Colon (tissue), 2 donors: Measurements from ENCODE around the gene ESYT3.
"Not testable (repeated sequence)": the region's sequence is repeated elsewhere in the genome, so short reads cannot be mapped to it uniquely, and the experiment has no call there.

Experiments
- FAIRE-seq: peaks from 2 replicates; lab custom pipeline; 2012; peaks lifted over from hg19 to GRCh38; lab: Jason Lieb, UNC
- donor health status: control.
- donor health status: control.

Gene ESYT3

DNA sequence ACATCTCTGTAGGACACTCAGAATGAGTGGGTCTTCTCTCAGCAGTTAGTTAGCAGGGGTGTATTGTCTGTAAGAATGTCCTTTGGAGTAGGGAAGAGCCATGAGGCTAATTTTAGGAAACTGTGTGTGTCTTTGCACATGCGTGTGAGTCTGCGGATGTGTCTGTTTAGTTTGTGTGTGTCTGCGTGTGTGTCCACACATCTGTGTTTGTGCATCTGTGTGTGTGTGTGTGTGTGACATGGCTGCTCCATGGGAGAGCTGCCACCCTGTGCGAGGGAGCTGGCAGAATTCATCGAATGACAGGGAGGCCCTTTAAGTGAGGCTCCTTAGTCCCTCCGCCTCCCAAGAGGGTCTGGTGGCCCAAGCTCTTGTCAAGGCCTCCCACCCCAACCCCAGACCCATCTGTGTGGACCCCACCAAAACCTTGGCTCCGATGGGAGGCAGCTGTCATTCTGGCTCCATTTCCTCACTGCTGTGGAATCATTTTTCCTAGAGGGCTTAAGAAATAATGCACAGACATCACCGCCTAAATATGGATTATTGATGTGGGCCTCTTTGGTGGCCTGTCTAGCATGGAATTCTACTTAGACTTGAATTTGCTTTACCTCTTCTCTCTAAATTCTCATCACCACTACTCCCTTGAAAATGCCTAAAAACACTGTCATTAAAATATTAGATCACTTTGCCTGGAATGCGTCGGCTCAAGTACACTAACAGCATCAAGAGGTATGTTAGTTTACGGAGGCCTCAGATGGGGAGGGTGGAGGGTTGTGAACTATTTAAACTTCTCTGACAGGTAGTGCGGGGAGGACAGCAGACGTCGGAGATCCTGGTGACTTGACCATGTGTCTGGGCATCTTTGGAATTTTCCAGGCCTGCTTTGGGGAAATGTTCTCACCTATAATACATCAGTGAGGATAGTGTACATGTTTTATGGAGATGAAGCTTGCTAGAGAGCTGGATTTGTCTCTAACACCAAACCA lies 9.4 kb downstream of the ESYT3 start:
- FAIRE-seq, result no peak

DNA sequence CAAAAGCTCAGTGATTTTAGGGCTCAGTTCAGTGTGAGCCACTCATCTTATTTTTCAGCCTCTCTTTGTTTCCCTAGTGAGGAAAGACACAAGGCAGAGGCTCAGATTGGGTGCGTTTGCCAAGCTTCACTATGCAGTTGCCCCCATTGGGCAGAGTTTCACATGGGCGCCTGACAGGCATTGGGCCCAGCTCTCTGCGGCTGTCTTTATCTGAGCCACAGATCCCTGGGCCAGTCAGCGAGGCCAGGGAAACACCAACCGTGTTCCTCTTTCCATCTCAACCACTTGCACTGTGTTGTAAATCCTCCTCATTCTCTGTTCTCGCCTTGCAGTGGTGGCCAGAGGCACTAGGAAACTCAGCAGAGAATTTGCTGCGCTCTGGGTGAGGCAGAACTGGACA lies 10.8 kb downstream of the ESYT3 start:
- FAIRE-seq, result no peak

DNA sequence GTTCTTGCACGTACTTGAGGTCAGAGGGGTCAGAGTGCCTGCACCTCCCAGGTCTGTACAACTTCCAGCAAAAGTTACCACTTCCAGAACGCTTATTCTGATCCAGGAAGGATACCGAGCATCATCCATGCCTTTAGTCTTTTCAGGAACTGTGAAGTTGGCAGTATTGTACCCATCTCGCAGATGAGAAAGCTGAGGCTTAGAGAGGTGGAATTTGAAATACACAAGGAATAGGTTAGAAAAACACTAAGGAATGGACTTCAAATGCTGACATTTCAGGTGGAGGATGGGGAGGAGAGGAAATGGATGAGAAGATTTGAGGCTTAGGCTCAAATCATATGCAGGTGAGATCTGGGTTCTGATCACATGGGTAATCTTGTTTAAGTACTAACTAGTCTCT lies 11.2 kb downstream of the ESYT3 start:
- FAIRE-seq, result no peak

DNA sequence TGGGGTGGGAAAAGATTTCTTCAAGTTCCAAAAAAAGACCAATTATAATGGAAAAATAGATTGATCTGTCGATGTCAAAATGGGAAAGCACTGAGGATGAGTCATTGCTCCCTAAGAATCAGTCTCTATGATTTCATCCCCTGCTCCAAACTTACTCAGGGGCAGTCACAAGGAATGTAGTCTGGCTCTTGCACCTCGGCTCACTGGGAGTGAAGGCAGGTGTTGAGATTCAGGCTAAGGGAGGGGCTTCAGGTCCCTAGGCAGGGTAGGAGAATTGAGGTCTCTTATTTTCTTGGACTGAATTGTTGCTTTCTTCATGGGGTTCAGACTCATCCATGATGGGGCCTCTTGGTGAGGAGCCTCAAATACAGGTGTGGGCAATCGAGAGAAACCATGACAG lies 14.2 kb downstream of the ESYT3 start:
- FAIRE-seq, result no peak

DNA sequence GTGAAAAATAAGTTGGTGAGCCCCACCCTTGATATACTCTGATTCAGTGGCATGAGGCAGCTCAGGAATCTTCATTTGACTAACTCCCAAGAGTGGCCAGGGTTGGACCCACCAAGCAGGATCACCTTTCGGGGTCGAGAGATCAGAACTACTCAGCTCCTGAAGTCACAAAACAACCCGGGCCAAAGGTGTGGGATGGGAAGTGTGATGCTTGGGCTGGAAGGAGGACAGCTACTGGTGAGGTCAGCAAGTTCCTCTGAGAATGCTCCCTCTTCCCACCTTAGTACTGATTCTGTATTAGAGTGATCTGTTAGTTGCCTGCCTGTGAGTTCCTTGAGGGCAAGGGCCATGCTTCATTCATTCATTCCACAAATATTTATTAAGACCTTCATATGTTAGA lies 15.1 kb downstream of the ESYT3 start:
- no peak for FAIRE-seq

DNA sequence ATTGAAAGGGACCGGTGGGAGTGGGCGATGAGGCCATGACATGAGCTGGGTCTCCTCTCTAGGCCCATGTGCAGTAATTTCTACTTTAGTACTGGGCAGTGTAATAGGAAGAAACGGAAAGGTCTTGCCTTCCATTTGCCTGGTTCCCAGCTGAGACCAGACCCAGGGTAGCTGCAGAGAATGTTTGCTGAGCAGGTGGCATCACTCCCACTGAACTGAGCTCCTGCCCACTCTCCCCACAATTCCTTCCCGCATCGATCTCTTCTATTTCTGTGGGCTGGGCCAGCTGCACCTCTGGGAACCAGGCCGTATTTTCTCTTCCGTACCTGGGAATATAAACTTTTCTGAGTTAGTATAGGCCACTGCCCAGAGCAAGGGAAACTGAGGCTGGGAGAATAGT lies 15.8 kb downstream of the ESYT3 start:
- FAIRE-seq, result no peak

DNA sequence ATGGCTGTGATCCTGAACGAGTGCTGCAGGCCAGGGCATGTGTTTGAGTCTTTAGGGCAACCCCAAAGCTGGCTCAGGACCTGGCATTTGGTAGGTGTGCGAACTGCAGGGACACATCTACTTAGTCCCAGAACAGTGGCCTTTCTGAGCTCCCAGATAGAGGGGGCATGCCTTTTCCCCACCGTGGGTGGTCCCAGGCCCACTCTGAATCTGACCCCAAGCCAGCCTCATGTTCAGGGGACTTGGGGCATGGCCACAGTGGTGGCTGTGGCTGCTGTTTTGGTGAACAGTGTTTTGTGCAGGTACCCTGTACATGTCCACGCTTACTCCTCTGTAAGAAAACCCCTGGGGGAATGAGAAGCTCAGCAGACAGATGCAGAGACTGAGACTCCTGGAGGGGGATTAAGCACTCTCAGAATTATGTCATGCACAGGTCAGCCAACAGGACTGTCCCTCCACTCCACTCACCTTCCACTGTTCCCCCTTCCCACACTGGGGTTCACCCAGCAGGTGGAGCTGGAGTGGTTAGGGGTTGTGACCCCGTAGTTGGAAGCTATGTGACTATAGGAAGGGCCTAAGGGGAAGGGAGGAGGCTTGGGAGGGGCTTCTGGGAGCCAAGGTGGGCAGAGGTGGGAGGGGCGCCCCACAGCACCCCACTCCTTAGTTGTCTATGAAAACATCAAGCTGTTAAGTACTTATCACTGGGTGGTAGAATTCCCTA lies 16.4 kb downstream of the ESYT3 start:
- no peak for FAIRE-seq

DNA sequence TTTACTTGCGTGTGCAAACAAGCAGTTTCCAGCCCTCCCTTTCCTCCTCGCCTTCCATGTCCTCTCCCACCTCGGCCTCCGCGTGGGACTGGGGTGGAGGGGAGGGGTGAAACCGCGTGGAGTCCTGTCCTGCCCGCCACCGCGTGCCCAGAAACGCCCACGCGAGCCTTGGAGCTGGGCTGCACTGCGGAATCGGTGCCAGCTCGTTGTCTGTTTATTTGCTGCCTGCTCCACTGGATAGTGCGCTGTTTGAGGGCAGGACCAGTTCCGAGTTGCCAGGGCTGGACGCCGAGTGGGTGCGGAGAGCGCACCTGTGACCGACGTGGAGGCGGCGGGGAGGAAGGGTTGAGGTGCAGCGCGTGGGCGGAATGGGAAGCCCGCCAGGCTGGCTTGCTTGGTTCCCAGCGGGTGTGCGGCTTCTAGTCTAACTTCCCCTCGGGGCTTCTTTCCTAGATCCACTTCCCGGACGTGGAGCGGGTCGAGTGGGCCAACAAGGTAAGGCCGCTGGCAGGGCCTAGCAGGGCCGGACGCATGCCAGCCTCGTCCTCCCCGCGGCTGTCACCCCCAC lies 17.3 kb downstream of the ESYT3 start:
- FAIRE-seq, result no peak

DNA sequence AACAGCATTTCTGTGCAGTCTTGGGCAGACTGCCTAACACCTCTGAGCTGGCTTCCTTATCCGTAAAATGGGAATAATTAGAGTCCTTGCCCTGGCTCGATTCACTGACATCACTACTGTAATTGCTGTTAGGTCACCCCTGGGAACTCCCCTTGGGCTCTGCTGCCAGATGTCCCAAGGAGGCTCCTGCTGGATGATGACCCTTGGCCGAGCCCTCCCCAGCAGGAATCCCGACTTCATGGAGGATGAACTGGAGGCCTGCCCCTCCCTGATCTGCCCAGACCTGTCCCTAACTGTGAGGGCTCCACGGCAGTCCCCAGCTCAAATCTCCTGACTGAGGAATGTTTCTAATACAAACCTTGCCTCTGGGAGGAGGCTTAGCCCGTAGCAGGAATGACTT lies 18.0 kb downstream of the ESYT3 start:
- no peak for FAIRE-seq

DNA sequence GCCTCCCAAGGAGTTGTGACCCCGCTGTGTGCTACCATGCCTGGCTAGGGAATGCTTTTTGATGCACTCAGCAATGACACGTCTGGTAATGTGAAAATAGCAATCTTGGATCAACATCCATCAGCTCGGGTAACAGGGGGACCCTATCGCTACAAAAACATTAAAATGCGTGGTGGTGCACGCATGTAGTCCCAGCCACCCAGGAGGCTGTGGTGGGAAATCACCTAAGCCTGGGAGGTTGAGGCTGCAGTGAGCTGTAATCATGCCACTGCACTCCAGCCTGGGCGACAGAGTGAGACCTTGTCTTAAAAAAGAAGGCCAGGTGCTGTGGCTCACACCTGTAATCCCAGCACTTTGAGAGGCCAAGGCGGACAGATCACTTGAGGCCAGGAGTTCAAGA lies 19.5 kb downstream of the ESYT3 start:
- FAIRE-seq, result not testable (repeated sequence)

DNA sequence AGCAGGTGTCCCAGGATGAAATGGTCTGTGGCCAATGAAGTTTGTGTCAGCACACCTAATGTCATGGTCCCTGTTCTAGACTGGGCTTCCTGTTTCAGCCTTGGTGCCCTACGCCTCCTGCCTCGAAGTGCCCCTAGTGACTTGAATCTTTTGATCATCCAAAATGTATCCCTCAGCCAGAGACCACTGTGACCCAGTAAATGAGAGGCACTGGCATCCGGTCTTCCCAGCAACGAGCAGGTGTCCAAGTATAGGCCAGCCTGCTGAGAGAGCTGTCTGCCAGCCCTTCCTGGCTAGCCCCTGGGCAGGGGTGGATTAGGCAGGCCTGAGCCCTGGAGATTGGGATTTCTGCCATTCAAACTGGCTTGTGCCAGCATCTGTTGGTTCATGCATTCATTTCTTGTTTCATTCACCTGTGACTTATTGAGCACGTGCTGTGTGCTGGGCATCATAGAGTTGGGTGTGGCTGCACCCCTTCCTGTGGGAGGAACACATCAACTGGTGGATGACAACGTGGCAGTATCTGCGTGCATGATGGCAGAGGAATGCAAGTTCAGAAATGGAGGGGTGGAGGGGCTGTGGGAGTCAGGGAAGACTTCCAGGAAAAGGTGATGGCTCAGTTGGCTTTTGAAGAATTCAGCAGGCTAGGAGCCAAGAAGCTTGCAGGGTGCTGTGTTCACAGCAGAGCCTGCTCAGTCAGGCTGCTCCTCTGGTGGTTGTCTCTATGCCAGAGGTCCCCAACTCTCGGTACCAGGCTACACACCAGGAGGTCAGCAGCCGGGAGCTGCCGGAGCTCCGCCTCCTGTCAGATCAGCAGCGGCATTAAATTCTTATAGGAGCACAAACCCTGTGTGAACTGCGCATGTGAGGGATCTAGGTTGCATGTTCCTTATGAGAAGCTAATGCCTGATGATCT lies 21.6 kb downstream of the ESYT3 start:
- FAIRE-seq, result no peak

DNA sequence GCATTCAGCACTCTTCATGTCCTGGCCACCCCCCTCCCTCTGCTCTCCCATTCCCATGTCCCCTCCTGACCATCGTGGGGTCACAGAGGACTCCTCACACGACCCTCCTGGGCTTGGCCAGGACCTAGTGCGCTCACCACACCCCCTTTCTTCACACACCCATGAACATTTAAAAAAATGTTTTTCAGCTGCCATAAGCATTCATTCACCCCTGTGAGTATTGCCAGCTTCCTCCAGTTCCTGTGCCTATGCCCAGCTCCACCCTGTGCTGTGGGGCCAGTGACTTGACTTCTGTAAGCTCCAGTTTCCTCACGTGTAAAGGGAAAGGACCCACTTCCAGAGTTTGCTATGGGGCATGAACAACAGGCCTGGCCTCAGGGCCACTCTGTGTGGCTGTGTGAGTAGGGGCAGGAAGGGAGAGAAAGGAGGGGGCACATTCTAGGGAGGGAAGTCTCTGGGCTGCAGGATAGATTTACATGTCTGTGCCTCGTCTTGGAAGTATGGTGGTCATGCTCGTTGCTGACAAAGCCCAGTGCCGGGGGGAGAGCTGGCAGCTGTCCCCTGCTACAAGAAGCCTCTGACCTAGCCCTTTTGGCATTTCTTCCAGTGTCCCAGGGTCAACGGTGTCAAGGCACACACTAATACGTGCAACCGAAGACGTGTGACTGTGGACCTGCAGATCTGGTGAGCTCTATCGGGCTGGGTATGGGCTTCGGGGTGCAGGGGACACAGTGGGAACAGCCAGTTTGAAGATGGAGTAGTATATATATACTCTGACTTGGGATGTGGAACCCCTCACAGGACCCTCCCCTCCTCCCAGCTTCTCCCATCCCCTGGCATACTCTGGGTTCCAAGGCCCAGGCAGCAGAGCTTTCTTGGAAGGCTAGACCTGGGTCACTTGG lies 22.8 kb downstream of the ESYT3 start:
- FAIRE-seq, result no peak

DNA sequence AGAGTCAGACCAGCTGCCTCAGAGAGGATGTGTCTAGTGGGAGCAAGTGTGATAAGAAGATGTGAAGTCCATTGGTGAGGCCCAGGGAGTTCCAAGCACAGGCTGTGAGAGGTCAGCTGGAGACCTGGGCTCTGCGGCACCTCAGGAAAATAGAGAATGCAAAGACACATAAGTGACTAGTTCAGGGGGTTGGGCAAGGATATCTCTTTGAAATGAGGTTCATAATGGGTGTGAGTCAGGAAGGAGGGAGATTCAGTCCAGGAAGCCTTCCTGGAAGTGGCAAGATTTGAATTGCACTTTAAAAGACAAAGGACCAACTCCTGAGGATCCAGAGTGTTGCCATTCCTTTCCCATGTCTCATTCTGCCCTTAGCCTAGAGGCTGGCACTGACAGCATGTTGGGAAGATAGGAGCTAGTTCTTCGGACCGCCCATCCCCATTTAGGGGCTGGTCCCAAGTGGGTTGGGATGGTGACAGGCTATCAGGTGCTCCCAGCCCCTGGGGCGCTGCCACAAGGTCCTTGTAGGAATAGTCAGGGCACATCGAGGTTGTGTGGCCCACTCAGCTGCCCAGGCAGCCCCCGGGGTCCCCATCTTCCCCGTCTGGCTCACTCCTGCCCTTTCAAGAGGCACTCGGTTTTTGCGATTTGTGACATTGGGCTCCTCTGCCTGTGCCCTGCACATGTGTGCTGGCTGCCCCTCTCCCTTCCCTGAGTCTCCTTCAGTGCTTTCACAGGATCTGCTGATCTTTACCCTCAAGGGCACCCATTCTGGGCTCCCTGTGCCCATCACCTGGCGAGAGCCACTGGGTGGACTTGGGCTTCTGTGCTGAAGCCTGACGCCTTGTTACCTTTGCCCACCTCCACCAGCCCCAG lies 23.7 kb downstream of the ESYT3 start:
- FAIRE-seq, result no peak

DNA sequence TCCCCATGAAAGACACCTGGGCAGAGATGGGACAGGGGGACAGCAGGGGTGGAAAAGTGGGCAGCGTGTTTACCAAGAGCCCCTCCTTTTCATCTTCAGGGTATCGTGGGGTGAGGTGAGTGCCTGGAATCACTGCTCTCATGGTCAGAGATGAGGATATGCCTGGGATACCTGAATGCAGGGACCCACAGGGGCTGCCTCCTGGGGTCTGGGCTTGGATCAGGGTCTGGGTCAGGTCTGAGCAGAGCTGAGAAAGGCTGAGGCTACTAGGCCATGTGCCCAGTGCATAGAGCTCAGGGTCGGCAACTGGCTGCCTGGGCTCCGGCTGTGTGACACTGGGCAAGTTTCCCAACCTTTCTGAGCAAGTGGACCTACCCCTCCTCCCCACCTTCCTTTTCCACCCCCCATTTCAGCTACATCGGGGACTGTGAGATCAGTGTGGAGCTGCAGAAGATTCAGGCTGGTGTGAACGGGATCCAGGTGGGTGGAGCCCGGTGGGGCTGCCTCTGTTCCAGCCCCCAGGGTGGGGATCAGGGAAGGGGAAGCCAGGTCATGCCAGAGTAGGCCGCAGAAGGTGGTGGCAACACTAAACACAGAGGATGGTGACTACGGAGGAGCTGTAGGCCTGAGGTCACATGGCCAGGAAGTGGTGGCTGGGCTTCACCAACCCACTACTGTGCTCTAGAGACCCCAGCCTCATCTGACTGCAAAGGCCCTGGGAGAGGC lies 24.5 kb downstream of the ESYT3 start:
- FAIRE-seq, result no peak

DNA sequence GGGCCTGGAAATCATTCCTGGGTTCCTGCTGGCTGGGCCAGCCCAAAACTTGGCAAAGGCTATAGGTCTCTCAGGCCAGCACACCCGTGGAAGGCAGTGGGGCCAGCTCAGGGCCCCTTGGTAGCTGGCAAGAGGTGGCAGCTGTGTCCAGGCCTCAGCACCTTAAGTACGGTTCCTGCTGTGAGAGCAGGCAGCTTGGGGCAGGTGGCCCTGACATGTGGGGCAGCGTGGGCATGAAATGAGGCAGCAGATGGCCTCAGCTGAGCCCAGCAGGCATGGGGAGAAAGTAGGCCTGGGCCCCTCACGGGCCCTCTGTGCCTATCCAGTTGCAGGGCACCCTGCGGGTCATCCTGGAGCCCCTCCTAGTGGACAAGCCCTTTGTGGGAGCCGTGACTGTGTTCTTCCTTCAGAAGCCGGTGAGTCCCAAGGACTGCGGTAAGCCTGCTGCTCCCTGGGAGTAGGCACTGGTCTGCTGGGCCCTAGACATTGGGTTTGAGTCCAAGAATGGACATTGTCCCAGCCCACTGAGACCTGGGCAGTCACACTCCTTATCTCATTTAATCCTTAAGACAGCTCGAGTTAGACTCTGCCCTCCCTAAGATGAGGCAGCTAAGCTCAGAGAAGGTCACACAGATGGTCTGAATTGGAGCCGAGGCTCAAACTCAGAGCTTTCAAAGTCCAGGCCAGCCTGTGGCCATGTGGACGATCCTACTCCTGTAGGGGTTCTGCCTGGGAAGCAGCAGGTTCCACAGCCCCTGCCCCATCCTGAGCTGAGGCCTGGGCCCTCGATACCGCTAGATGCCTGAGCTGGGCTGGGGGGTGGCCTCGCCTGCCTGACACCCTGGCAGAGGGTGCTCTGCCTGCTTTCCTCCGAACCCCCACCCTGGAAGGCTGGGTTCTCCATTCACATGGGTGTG lies 25.5 kb downstream of the ESYT3 start:
- FAIRE-seq, result no peak

DNA sequence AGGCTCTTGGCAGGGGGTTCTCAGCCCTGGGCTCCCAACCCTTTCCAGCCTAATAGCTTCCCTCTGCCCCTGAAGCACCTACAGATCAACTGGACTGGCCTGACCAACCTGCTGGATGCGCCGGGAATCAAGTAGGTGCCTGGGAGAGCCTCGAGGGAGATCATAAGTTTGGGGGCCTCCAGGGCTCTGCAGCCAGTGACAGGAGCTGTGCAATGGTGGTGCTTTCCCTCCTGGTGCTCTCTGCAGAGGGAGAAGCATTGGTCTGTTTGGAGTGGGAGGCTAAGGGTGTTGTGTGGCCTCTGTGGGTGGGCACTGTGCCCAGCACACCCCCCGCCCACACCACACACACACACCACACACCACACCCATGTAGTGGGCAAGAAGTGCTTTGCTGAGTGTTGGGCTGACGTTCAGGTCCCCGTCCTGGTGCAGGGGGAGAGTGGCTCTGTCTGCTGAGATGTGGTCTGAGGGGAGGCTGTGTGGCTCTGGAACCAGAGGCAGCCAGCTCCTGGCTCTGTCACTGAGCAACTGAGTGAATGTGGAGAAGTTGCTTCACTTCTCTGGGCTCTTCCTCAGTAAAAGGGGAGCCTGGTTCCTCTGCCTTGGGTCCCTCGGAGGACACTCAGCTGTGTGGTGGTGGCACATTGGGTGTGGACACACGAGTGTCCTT lies 26.3 kb downstream of the ESYT3 start:
- no peak for FAIRE-seq

DNA sequence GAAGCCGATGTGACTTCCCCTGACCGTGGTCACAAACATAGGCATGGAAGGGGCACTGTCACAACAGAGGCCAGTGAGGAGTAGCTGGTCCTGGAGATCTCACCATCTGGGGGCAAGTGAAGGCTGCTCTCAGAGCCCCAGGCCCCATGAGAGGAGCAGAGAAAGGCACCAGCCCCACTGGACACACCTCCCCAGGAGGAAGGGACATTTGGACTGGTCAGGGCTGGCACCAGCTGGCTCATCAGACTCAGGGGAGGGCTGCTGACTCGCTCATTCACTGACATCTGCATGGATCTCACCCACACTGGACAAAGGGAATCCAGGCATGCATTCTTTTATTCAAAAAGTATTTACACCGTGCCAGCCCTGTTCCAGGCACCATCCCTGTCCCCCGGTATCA lies 26.8 kb downstream of the ESYT3 start:
- no peak for FAIRE-seq

DNA sequence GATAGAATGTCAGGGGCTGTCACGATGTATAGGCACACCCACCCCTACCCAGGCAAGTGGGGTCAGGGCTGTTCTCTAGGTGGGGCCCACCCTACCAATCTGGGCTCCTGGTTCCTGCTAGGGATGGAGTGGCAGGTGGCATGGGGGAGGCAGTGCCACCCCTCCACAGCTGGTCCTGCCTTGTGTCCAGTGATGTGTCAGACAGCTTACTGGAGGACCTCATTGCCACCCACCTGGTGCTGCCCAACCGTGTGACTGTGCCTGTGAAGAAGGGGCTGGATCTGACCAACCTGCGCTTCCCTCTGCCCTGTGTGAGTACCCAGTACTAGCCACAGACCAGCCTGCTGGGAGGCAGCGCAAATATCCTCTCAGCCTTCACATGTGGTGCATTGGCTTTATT lies 27.5 kb downstream of the ESYT3 start:
- no peak for FAIRE-seq
